ENCODE measurements around the gene ERBB4. TPM values are rescaled to one million over a fixed set of nuclear protein-coding genes. Genes with fewer than 3 reads are reported as not detected.

The ERBB4 gene
- total RNA-seq, 1 experiment from 2014 or later, result 0.15 TPM

DNA sequence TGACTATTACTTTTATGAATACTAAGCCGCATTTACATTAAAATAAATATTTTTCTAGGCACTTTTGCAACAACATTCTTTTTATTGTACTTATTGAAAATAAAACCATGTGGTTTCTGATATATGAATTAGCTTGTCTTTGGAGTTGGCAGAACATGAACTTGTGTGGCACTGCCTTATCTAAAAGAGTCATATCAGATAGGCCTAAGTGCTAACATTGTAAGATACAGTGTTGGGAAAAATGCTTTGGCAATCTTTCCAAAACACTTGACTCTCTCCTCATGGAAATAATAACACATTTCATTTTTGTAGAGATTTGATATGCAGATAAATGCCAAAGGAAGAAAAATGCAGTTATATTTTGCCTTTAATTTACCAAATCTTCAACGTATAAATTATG, 191.7 kb downstream of the ERBB4 start:
- ATAC-seq (no peak), DNase-seq (ENCODE audit: low read depth, low spot score) (no peak)
- intact Hi-C loops (cut with micrococcal nuclease; ENCODE audit: unreplicated experiment) (no loop called here), in situ Hi-C loops (cut with HindIII; ENCODE audit: low pct_unique_long_range_greater_than_20kb, low sequenced_read_pairs) (no loop called here)
- Histone ChIP-seq H3K27me3 (ENCODE audit: control insufficient read depth, insufficient read depth, low read length) (no peaks in the 10 kb centered on the region), H3K36me3 (ENCODE audit: control insufficient read depth, insufficient read depth, low read length) (no peaks in the 10 kb centered on the region), H3K4me3 (ENCODE audit: low read depth in 2 of 2, low read length in 2 of 2) (no peak overlapping the region), H3K27ac (ENCODE audit: low read length) (no peak overlapping the region), H3K9me3 (ENCODE audit: control insufficient read depth, insufficient read depth, low read depth, low read length) (no peaks in the 10 kb centered on the region), H3K4me1 (ENCODE audit: control insufficient read depth, insufficient read depth, low read length) (no peaks in the 10 kb centered on the region)
- no TSS peak for BruUV-seq (replicated peaks)
- CTCF ChIA-PET, result no interaction called here
- no peak for TF ChIP-seq TCF7L2 (IDR thresholded peaks at IDR 0.05; ENCODE audit: low read depth, low read length)
- TF ChIP-seq SIN3A (IDR thresholded peaks at IDR 0.05; ENCODE audit: borderline replicate concordance, insufficient read depth, low read depth, low read length), result no peak
- TF ChIP-seq POLR2AphosphoS5 (IDR thresholded peaks at IDR 0.05; ENCODE audit: low read depth, low read length), result no peak
- TF ChIP-seq CTCF (IDR thresholded peaks at IDR 0.05), result no peak
- TF ChIP-seq, protein P1, sequence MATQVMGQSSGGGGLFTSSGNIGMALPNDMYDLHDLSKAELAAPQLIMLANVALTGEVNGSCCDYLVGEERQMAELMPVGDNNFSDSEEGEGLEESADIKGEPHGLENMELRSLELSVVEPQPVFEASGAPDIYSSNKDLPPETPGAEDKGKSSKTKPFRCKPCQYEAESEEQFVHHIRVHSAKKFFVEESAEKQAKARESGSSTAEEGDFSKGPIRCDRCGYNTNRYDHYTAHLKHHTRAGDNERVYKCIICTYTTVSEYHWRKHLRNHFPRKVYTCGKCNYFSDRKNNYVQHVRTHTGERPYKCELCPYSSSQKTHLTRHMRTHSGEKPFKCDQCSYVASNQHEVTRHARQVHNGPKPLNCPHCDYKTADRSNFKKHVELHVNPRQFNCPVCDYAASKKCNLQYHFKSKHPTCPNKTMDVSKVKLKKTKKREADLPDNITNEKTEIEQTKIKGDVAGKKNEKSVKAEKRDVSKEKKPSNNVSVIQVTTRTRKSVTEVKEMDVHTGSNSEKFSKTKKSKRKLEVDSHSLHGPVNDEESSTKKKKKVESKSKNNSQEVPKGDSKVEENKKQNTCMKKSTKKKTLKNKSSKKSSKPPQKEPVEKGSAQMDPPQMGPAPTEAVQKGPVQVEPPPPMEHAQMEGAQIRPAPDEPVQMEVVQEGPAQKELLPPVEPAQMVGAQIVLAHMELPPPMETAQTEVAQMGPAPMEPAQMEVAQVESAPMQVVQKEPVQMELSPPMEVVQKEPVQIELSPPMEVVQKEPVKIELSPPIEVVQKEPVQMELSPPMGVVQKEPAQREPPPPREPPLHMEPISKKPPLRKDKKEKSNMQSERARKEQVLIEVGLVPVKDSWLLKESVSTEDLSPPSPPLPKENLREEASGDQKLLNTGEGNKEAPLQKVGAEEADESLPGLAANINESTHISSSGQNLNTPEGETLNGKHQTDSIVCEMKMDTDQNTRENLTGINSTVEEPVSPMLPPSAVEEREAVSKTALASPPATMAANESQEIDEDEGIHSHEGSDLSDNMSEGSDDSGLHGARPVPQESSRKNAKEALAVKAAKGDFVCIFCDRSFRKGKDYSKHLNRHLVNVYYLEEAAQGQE (IDR thresholded peaks at IDR 0.05; ENCODE audit: insufficient read depth in 1 of 2, low read depth in 2 of 2, low read length in 1 of 2), result no peak
- POLR2A ChIA-PET, result no interaction called here

DNA sequence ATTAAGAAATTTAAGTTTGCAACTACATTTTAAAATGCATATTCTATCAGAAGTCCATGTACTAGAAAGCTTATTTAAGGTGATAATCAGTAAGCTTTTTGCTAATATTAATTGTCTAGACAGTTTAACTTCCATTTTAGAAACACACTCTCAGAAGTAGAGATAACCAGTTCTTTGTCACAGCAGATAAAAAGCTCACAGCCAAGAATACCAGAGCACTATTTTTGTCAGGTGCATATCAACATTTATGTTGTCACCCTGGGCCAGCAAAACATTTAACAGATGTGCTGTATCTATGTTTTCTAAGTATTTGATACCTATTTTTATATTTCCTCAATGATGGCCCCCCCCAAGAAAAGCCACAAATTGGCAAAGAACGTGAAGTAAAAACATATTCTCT, 192.6 kb downstream of the ERBB4 start:
- intact Hi-C loops (cut with micrococcal nuclease; ENCODE audit: unreplicated experiment) (no loop called here), in situ Hi-C loops (cut with HindIII; ENCODE audit: low pct_unique_long_range_greater_than_20kb, low sequenced_read_pairs) (no loop called here)
- ATAC-seq (no peak), DNase-seq (ENCODE audit: low read depth, low spot score) (no peak)
- H3K9me3 ChIP-seq (ENCODE audit: control insufficient read depth, insufficient read depth, low read depth, low read length), result no peaks in the 10 kb centered on the region
- H3K4me3 ChIP-seq (ENCODE audit: low read depth in 2 of 2, low read length in 2 of 2), result no peak overlapping the region
- TF ChIP-seq, protein P1 (IDR thresholded peaks at IDR 0.05; ENCODE audit: insufficient read depth in 1 of 2, low read depth in 2 of 2, low read length in 1 of 2), result no peak
- no peak for TF ChIP-seq SIN3A (IDR thresholded peaks at IDR 0.05; ENCODE audit: borderline replicate concordance, insufficient read depth, low read depth, low read length)
- H3K27ac ChIP-seq (ENCODE audit: low read length), result no peak overlapping the region
- no peaks in the 10 kb centered on the region for H3K36me3 ChIP-seq (ENCODE audit: control insufficient read depth, insufficient read depth, low read length)
- BruUV-seq (replicated peaks), result no TSS peak
- H3K27me3 ChIP-seq (ENCODE audit: control insufficient read depth, insufficient read depth, low read length), result no peaks in the 10 kb centered on the region
- ChIA-PET POLR2A (no interaction called here), CTCF (no interaction called here)
- no peaks in the 10 kb centered on the region for H3K4me1 ChIP-seq (ENCODE audit: control insufficient read depth, insufficient read depth, low read length)
